HEK293 (cell line): ENCODE results near the gene PFDN1.

ENCODE experiments used
- SP2 ChIP-seq: fragments of 450-650 bp; formaldehyde crosslinking; IDR thresholded peaks from 2 replicates; pipeline ENCODE4 v1.5.1; 2016; ENCODE audit warnings: missing biosample characterization, missing genetic modification characterization
- YY1 ChIP-seq: fragments of 450-650 bp; formaldehyde crosslinking; IDR thresholded peaks from 2 replicates; pipeline ENCODE4 v1.5.1; 2018; ENCODE audit warnings: missing biosample characterization, missing genetic modification characterization
- ZBTB17 ChIP-seq: fragments of 450-650 bp; formaldehyde crosslinking; IDR thresholded peaks from 2 replicates; pipeline ENCODE4 v1.5.1; 2016; ENCODE audit warnings: missing biosample characterization, missing genetic modification characterization
- ZBTB20 ChIP-seq: fragments of 450-650 bp; formaldehyde crosslinking; IDR thresholded peaks from 2 replicates; pipeline ENCODE4 v1.5.1; 2016; ENCODE audit warnings: missing biosample characterization, missing genetic modification characterization
- ZBTB8A ChIP-seq: fragments of 450-650 bp; formaldehyde crosslinking; IDR thresholded peaks from 2 replicates; pipeline ENCODE4 v1.5.1; 2016; ENCODE audit warnings: missing biosample characterization, missing genetic modification characterization
- ZNF274 ChIP-seq, 2 experiments: fragments of 200-500 bp in 1 of 2; fragments of 450-650 bp in 1 of 2; sonication (Bioruptor generic) in 1 of 2; formaldehyde crosslinking in 1 of 2; IDR thresholded peaks; 2 replicates each; pipeline versions ENCODE4 v1.5.1 to v1.6.1; 2014 to 2016; ENCODE audit warnings: borderline replicate concordance in 1 of 2, inconsistent platforms in 1 of 2, low read length in 1 of 2, missing biosample characterization in 1 of 2, missing genetic modification characterization in 1 of 2
- ZNF302 ChIP-seq: fragments of 450-650 bp; formaldehyde crosslinking; IDR thresholded peaks from 2 replicates; pipeline ENCODE4 v1.5.1; 2016; ENCODE audit warnings: missing biosample characterization, missing genetic modification characterization, low read depth
- TF ChIP-seq, protein P1 (sequence below): fragments of 450-650 bp; formaldehyde crosslinking; IDR thresholded peaks from 2 replicates; pipeline ENCODE4 v1.5.1; 2016; ENCODE audit warnings: missing biosample characterization, missing genetic modification characterization
- TF ChIP-seq, protein P2 (sequence below): fragments of 450-650 bp; formaldehyde crosslinking; IDR thresholded peaks from 2 replicates; pipeline ENCODE4 v1.5.1; 2016; ENCODE audit warnings: missing biosample characterization, missing genetic modification characterization

DNA sequence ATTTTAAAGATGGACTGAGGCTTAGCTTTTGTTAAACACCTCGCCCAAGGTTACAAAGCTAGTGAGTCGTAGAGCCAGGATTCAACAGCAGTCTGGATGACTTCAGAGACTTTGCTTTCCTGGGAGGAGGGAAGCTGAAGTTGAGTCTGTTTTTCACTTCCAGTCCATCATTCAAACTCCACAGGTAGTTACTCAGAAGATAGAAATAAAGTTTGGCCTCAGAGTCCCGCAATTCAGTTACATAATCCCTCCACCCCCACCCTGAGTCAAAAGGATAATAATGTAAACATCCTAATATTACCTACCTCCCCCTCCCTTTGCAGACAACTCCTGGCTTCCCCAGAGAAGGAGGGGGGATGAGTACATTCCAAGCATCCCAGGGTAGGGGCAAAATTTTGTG lies 35.4 kb upstream of the PFDN1 start:
- TF ChIP-seq, protein P1, sequence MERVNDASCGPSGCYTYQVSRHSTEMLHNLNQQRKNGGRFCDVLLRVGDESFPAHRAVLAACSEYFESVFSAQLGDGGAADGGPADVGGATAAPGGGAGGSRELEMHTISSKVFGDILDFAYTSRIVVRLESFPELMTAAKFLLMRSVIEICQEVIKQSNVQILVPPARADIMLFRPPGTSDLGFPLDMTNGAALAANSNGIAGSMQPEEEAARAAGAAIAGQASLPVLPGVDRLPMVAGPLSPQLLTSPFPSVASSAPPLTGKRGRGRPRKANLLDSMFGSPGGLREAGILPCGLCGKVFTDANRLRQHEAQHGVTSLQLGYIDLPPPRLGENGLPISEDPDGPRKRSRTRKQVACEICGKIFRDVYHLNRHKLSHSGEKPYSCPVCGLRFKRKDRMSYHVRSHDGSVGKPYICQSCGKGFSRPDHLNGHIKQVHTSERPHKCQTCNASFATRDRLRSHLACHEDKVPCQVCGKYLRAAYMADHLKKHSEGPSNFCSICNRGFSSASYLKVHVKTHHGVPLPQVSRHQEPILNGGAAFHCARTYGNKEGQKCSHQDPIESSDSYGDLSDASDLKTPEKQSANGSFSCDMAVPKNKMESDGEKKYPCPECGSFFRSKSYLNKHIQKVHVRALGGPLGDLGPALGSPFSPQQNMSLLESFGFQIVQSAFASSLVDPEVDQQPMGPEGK (tag by site-specific recombination) = no peak
- TF ChIP-seq, protein P2, sequence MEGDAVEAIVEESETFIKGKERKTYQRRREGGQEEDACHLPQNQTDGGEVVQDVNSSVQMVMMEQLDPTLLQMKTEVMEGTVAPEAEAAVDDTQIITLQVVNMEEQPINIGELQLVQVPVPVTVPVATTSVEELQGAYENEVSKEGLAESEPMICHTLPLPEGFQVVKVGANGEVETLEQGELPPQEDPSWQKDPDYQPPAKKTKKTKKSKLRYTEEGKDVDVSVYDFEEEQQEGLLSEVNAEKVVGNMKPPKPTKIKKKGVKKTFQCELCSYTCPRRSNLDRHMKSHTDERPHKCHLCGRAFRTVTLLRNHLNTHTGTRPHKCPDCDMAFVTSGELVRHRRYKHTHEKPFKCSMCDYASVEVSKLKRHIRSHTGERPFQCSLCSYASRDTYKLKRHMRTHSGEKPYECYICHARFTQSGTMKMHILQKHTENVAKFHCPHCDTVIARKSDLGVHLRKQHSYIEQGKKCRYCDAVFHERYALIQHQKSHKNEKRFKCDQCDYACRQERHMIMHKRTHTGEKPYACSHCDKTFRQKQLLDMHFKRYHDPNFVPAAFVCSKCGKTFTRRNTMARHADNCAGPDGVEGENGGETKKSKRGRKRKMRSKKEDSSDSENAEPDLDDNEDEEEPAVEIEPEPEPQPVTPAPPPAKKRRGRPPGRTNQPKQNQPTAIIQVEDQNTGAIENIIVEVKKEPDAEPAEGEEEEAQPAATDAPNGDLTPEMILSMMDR (tag by site-specific recombination) = no peak
- TF ChIP-seq ZBTB17 (no peak), ZBTB8A (tag by site-specific recombination) (no peak), ZNF302 (tag by site-specific recombination) (no peak), SP2 (tag by site-specific recombination) (no peak), ZNF274 (IDR thresholded peaks at IDR 0.05; ENCODE audit: low read length) (no peak), ZNF274 (tag by site-specific recombination; IDR thresholded peaks at IDR 0.05; ENCODE audit: borderline replicate concordance) (no peak), YY1 (no peak), ZBTB20 (tag by site-specific recombination) (no peak)
